NCI-H345 treated with DMSO at 0.1 percent for 48 hours (cell line): ENCODE data around the gene NHEJ1.

Experiments used
- DNase-seq: peaks from one replicate; lab custom pipeline; 2025; ENCODE audit not compliant: unreplicated experiment; lab: John Stamatoyannopoulos, UW

Gene NHEJ1

GRCh38 chr2:219168932-219169331 is 8.3 kb upstream of the NHEJ1 start:
- no peak for DNase-seq

GRCh38 chr2:219168526-219168925 is 7.9 kb upstream of the NHEJ1 start:
- DNase-seq: no peak

- DNase-seq: no peak
Observed at GRCh38 chr2:219167997-219168396, 7.4 kb upstream of the NHEJ1 start.

- DNase-seq: no peak
Observed at GRCh38 chr2:219165058-219165911, 4.7 kb upstream of the NHEJ1 start.

GRCh38 chr2:219163156-219163555 is 2.5 kb upstream of the NHEJ1 start:
- no peak for DNase-seq

- no peak for DNase-seq
Observed at GRCh38 chr2:219161097-219161496, 482 bp upstream of the NHEJ1 start.

- no peak for DNase-seq
Observed at GRCh38 chr2:219159771-219160185, 837 bp downstream of the NHEJ1 start.

GRCh38 chr2:219158586-219158985 is 2.0 kb downstream of the NHEJ1 start:
- DNase-seq: no peak

GRCh38 chr2:219158025-219158424 is 2.6 kb downstream of the NHEJ1 start:
- DNase-seq: no peak

- no peak for DNase-seq
Observed at GRCh38 chr2:219157396-219157795, 3.2 kb downstream of the NHEJ1 start.

- peak; percentile 71 for DNase-seq
Observed at GRCh38 chr2:219155054-219155644, 5.5 kb downstream of the NHEJ1 start.

- DNase-seq: no peak
Observed at GRCh38 chr2:219149667-219150066, 10.9 kb downstream of the NHEJ1 start.

GRCh38 chr2:219142329-219142728 is 18.3 kb downstream of the NHEJ1 start:
- no peak for DNase-seq

- DNase-seq: no peak
Observed at GRCh38 chr2:219140722-219141121, 19.9 kb downstream of the NHEJ1 start.

- DNase-seq: no peak
Observed at GRCh38 chr2:219133976-219134375, 26.6 kb downstream of the NHEJ1 start.

- no peak for DNase-seq
Observed at GRCh38 chr2:219131744-219132143, 28.9 kb downstream of the NHEJ1 start.

GRCh38 chr2:219131327-219131726 is 29.3 kb downstream of the NHEJ1 start:
- no peak for DNase-seq

GRCh38 chr2:219129589-219129988 is 31.0 kb downstream of the NHEJ1 start:
- no peak for DNase-seq

- no peak for DNase-seq
Observed at GRCh38 chr2:219128396-219128795, 32.2 kb downstream of the NHEJ1 start.

- DNase-seq: no peak
Observed at GRCh38 chr2:219127037-219127635, 33.5 kb downstream of the NHEJ1 start.

- peak; percentile 15 for DNase-seq
Observed at GRCh38 chr2:219126555-219126954, 34.1 kb downstream of the NHEJ1 start.

GRCh38 chr2:219125886-219126270 is 34.7 kb downstream of the NHEJ1 start:
- no peak for DNase-seq
